ENCODE measurements around the gene HERC3.

DNA sequence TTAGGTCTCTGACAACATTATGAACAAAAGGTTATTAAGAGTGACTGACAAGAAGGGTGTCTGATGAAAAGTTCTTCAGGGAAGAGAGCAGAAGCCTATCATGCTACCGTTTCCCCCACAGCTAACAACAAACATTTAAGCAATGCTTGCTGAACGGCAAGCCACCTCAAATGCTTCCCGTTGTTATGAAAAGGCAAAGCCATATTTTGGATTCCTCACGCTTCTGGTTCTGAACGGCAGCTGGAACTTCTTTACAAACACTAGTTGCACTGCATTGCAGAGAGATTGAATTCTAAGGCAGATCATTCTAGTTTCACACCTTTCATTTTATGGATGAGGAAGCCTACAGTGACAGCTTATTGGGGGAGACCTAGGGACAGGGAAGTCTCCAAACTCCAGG is 153.9 kb downstream of the HERC3 start:
- no peak for TF ChIP-seq TGIF2 (CRISPR knock-in tag; IDR thresholded peaks at IDR 0.05)
- no peak for TF ChIP-seq POLR2AphosphoS5 (IDR thresholded peaks at IDR 0.05; ENCODE audit: low read depth, low read length)
- TF ChIP-seq ZKSCAN1 (IDR thresholded peaks at IDR 0.05; ENCODE audit: low read length) = no peak
- TF ChIP-seq, protein P1, sequence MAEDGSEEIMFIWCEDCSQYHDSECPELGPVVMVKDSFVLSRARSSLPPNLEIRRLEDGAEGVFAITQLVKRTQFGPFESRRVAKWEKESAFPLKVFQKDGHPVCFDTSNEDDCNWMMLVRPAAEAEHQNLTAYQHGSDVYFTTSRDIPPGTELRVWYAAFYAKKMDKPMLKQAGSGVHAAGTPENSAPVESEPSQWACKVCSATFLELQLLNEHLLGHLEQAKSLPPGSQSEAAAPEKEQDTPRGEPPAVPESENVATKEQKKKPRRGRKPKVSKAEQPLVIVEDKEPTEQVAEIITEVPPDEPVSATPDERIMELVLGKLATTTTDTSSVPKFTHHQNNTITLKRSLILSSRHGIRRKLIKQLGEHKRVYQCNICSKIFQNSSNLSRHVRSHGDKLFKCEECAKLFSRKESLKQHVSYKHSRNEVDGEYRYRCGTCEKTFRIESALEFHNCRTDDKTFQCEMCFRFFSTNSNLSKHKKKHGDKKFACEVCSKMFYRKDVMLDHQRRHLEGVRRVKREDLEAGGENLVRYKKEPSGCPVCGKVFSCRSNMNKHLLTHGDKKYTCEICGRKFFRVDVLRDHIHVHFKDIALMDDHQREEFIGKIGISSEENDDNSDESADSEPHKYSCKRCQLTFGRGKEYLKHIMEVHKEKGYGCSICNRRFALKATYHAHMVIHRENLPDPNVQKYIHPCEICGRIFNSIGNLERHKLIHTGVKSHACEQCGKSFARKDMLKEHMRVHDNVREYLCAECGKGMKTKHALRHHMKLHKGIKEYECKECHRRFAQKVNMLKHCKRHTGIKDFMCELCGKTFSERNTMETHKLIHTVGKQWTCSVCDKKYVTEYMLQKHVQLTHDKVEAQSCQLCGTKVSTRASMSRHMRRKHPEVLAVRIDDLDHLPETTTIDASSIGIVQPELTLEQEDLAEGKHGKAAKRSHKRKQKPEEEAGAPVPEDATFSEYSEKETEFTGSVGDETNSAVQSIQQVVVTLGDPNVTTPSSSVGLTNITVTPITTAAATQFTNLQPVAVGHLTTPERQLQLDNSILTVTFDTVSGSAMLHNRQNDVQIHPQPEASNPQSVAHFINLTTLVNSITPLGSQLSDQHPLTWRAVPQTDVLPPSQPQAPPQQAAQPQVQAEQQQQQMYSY (CRISPR knock-in tag; IDR thresholded peaks at IDR 0.05) = no peak
- TF ChIP-seq, protein P2, sequence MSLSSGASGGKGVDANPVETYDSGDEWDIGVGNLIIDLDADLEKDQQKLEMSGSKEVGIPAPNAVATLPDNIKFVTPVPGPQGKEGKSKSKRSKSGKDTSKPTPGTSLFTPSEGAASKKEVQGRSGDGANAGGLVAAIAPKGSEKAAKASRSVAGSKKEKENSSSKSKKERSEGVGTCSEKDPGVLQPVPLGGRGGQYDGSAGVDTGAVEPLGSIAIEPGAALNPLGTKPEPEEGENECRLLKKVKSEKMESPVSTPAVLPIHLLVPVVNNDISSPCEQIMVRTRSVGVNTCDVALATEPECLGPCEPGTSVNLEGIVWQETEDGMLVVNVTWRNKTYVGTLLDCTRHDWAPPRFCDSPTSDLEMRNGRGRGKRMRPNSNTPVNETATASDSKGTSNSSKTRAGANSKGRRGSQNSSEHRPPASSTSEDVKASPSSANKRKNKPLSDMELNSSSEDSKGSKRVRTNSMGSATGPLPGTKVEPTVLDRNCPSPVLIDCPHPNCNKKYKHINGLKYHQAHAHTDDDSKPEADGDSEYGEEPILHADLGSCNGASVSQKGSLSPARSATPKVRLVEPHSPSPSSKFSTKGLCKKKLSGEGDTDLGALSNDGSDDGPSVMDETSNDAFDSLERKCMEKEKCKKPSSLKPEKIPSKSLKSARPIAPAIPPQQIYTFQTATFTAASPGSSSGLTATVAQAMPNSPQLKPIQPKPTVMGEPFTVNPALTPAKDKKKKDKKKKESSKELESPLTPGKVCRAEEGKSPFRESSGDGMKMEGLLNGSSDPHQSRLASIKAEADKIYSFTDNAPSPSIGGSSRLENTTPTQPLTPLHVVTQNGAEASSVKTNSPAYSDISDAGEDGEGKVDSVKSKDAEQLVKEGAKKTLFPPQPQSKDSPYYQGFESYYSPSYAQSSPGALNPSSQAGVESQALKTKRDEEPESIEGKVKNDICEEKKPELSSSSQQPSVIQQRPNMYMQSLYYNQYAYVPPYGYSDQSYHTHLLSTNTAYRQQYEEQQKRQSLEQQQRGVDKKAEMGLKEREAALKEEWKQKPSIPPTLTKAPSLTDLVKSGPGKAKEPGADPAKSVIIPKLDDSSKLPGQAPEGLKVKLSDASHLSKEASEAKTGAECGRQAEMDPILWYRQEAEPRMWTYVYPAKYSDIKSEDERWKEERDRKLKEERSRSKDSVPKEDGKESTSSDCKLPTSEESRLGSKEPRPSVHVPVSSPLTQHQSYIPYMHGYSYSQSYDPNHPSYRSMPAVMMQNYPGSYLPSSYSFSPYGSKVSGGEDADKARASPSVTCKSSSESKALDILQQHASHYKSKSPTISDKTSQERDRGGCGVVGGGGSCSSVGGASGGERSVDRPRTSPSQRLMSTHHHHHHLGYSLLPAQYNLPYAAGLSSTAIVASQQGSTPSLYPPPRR (CRISPR knock-in tag; IDR thresholded peaks at IDR 0.05; ENCODE audit: borderline replicate concordance) = no peak
- TF ChIP-seq CHD4 (IDR thresholded peaks at IDR 0.05; ENCODE audit: borderline replicate concordance, low read length) = no peak
- no peak for TF ChIP-seq RXRB (CRISPR knock-in tag; IDR thresholded peaks at IDR 0.05; ENCODE audit: borderline replicate concordance)
- no peak for TF ChIP-seq SCMH1 (CRISPR knock-in tag; IDR thresholded peaks at IDR 0.05; ENCODE audit: borderline replicate concordance)
- TF ChIP-seq ZNF547 (CRISPR knock-in tag; IDR thresholded peaks at IDR 0.05) = no peak
- TF ChIP-seq HDAC1 (CRISPR knock-in tag; IDR thresholded peaks at IDR 0.05) = no peak
